ENCODE measurements around the gene ALCAM.

DNA sequence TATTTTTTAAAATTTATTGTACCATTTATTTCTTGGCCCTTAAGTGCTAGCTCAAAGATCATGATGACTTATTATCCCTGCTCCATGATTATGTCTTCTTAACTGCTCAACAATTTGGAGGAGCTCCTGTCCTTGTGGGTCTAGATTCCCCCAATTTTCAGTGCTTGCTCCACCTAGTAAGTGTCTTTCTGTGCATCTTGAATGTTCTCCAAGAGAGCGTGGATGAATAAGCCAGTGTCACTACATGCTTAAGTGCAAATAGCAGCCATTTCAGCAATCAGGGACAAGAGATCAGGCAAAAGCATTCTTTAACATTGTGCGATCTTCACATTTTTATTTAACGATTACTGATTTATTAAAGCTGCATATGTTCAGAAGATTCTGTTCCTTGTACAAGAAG, 99.4 kb downstream of the ALCAM start:
- TF ChIP-seq CTCF (IDR thresholded peaks at IDR 0.05): no peak
- TF ChIP-seq POLR2A (IDR thresholded peaks at IDR 0.05): no peak
